NCI-H146 (cell line): Measurements from ENCODE around the gene ZDHHC14.

Experiments
- DNase-seq: peaks from one replicate; lab custom pipeline; 2025; lab: John Stamatoyannopoulos, UW

Gene ZDHHC14

DNA sequence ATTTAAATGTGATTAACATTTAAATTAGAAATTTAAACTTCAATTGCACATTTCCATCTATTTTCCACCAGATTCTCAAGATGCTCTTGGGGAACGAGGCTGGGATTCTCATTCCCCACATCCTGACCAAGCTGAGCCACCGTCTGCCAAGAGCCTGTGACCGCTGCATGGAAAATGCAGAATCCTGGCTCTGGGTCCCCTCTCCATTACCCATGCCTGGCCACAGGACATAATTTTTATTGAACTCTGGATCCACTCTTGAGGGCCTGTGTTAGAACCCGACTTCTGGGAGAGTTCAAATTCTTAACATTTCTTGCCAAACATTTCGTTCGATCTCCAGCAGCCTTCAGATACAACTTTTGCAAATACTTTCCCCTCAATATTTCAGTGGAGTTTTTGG, 240.4 kb downstream of the ZDHHC14 start:
- no peak for DNase-seq

DNA sequence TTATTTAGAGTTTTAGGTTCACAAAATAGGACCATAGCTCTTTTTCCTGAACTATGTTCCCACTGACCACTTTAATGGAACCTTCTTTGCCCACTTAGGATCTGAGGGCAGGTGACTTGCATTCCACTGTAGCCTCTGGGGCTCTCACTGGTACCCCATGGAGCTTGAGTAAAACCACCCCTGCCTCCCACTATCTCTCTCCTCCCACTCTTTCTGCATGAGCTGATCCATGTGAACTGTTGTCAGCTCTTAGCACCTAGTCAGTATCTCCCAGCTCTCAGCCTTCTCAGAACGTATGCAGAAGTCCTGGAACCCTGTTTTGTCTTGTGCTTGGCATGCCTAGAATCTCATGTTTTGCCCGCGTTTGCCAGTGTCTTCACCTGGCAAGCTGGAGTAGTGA, 241.4 kb downstream of the ZDHHC14 start:
- no peak for DNase-seq

- no peak for DNase-seq
Observed at GRCh38 chr6:157625111-157625510, 244.1 kb downstream of the ZDHHC14 start.

DNA sequence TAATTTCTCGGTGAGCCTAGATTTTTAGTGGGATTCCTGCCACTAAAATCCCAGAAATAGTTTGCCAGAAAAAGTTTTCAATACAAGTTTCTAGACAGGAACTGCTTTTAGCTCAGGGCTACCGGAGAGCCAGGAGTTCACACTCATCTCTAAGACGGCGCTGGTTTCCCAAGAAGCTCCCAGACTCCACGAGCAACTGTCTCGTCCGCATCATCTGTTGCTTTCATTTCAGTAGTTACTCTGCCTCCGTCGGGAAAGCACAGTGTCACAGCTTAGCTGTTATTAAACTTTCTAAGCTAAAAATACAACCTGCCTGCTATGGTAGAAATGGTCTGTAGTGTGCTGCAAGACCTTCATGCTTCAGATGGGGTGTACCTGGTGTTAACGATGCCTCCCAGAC, 244.8 kb downstream of the ZDHHC14 start:
- no peak for DNase-seq

DNA sequence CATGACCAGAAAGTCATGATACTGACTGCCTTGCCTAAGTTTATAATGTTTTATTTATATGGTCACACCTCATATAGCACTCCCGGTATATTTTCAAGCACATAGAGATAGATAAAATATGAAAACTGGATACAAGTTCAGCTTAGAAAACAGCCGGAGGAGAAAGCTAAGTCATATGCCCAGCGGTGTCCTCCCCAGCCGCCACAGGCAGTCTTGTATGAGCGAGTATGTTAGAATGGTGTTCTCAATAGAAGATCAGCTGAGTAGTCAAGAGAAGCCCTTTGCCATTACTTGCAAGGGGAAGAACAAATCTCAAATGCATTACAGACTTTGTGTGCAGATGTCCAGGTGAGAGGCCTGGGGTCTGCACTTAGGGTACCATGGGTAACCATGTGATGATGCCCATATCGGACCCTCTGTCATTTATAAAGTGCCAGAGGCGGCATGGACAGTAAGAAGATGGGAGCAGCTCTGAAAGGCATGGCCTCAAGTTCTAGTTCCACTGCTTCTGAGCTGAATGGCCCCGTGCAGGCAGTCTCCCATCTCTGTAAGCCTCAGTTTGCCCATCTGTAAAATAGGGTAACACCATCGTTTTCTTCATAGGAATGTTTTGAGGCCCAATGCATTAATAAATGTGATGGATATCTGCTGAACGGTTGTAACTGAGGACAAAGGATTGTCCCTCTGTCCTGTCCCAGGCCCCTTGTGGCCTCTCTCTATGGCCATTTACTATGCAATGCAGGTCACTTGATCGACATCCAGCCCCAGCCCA, 246.4 kb downstream of the ZDHHC14 start:
- no peak for DNase-seq

DNA sequence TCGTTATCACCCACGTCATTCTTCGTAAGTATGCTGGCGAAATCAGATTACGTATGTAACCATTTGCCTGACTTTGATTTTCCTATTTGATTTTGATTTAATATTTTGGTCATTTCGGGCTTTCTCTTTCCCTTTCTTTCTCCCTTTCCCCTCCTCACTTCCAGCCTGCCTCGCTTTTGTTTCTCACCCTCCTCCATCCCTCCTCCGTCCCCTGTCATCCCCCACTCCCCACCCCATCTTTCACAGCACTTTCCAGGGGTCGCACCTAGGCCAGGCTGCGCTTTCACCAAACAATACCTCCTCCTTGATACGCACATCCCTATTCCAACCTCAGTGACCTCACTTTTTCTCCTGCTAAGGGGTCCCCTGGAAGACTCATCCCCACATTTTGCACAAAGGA, 247.5 kb downstream of the ZDHHC14 start:
- no peak for DNase-seq

GRCh38 chr6:157629220-157629619, 248.2 kb downstream of the ZDHHC14 start:
- no peak for DNase-seq

- no peak for DNase-seq
Observed at GRCh38 chr6:157630463-157631080, 249.6 kb downstream of the ZDHHC14 start.

DNA sequence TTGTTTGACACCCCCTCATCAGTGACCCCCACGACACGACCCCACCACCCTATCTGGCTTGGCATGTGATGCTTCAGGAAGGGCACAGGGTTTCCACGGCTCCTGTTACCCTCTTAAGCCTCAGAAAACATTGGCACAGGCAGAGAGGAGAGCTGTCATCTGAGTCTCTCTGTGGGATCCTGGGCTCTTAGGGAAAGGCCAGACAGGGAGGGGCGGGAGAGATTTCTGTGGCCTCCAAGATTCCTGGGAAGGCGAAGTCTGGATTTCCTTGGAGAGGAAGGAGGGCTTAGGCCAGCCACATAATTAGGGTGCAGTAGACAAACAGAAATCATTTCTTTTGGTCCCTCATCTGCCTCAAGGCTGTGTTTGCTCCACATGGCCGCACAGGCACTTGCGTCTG, 250.4 kb downstream of the ZDHHC14 start:
- DNase-seq = no peak

DNA sequence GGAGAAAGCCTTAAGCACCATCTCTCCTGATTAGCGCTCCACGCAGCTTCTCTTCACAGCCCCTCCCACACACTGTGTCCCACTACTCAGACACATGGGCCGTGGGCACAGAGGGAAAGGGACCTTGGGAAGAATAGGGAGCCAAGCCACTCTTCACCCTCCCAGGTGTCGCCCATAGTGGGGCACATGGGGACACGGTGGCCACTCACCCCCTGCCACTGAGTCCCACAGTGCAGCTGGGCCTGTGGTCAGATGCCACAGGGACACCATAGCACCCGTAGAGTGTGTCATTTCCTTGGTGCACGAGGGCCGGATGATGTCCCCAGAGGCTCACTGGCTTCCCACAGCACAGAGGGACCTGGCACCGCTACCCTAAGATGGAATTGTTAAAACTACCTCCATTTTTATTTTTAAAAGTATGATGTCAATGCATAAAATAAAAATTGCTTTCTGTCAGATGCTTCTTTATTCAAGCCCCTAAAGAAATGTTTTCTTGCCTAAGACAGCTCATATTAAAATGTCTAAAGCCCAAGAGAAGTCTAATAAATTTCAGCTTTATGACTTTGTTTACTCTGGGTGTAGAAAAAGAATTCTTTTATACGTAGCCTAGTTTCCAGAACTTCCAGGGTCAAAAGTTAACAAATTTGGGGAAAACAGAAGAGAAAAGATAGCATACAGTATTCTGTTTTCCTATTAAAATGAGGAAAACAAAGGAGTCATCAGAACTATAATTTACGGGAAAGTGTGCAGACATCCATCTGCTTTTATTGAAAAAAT, 251.0 kb downstream of the ZDHHC14 start:
- no peak for DNase-seq

DNA sequence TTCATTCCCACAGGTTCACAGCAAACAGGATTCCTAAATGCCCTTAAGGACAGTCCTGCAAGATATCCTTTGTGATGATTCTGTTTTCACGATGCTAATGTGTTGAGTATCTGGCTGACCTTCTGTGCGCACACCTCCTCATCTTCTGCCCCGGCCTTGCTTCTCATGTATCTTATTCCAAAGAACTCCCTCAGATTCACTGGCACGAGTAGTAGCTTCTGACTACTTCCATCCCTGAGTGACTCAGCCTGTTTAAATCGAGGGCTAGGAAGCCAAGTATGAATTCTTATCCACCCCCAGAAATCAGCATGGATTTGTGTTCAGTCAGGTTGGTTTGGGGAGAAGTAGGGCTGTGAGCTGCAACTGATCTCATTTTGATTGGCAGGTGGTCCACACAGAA, 251.8 kb downstream of the ZDHHC14 start:
- no peak for DNase-seq

GRCh38 chr6:157634546-157634945, 253.6 kb downstream of the ZDHHC14 start:
- DNase-seq = no peak

DNA sequence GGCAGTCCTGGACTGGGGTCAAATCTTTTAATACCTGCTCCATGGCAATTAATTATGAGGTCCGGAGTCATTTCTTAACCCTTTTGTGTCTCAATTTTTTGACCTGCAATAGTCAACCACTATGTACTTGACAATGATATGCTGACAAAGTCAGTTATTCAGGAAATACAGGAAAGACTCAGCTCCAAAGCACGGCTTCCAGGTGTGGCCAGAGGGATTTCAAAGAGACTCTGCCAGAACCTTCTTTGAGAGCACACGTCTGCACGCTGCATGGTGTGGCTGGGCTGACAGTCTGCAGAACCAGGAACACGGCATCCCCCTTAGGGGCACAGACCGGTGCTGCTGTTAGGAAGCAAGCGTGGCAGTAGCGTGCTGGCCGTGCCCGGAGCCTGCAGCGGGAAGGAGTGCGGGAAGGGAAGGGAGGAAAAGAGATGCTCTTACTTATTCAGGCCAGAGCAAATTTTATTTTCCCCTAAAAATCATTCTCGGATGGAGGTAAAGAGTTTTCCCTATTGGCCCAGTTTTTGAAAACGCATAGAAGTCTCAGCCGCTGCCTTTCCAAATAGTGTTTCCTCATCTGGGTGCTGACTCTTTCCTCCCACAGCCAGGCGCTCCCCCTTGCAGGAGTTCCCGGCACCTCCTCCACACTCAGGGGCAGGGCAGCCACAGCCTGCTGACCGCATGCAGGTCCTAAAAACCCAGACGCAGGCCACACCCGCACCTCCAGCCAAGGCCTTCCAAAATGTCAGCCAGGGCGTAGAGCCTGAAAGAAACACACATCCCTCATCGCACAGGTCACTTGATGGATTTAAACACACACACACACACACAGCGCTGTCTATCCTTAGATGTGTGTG, 254.6 kb downstream of the ZDHHC14 start:
- no peak for DNase-seq

DNA sequence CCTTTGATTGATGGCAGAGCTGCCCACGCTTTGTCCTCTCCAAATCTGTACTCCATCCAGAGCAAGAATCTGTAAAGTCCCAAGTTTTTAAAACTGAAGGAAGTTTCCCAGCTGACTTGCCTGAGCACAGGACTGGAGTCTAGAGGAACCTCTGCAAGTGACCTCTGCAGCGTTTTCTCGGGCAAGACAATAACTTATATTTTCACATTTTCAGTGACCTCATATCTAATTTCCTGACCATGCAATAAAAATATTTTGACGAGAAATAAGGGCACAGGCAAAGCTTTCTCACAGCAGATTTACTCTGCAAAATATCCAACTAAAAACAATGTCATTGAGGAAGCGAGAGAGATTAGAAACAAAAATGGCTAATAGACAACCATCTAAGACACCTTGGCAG, 256.5 kb downstream of the ZDHHC14 start:
- no peak for DNase-seq

- DNase-seq = no peak
Observed at GRCh38 chr6:157637941-157638662, 257.1 kb downstream of the ZDHHC14 start.

DNA sequence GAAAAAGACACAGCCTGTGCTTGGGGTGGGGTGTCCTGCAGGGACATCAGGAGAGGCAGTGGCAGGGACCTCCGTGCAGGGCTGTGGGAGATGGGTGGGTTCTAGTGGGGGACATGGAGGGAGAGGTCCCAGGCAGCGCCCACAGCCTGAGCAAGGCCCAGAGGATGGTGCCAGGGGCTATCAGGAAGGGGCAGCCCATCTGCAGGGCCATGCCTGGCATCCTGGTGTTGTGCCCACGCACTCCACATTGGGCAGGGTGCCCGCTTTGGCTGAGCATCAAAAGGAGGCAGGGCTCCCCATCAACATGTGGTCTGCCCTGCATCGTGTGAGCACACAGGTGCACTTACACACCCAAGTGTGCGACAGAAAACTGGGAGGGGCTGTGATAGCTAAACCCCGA, 257.8 kb downstream of the ZDHHC14 start:
- DNase-seq = no peak

GRCh38 chr6:157640746-157641451, 259.9 kb downstream of the ZDHHC14 start:
- DNase-seq = no peak

GRCh38 chr6:157641837-157642236, 260.8 kb downstream of the ZDHHC14 start:
- no peak for DNase-seq

GRCh38 chr6:157642736-157643135, 261.7 kb downstream of the ZDHHC14 start:
- DNase-seq = no peak

DNA sequence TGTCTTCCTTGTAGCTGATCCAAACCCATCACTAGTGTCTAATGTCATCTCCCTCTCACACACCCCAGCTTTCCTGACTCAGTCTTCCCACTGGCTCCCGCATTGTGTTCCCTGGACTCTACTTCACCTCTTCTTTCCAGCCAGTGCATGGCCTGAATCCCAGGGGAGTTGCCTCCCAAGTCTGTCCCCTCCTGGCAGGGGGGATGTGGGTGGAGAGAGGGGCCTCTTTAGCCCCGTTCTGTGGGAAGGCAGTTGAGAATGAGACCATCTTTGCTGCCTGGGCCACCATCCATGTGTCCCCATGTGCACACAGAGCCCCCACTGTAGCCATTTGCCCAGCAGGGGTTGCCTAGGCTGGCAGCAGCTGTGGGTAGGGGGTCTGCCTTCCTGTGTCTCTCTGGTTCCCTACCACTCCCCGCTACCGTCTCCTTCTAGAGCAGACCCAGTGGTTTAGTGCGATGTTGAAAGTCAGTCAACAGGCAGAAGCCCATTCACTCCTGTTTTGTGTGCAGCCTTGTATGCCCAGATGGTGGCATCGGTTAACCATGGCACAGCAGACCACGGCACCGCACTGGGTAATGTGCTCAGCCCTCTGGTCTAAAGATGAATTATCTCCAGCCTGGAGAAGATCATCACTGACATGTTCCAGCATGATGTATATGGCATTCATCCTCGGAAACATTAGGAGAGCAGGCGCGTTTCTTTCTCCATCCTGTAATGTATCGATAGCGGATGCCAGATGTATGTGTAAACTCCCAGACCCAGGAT, 263.2 kb downstream of the ZDHHC14 start:
- no peak for DNase-seq
